GM12878 (cell line): ENCODE measurements around the gene SOD2. TPM values are rescaled to one million over a fixed set of nuclear protein-coding genes. Genes with fewer than 3 reads are reported as not detected.

Experiments
- ATF7 ChIP-seq: fragments of 450-650 bp; IDR thresholded peaks from 2 replicates; pipeline ENCODE4 v1.6.1; 2016; ENCODE audit warnings: low read depth, mild to moderate bottlenecking
- LARP7 ChIP-seq: fragments of 450-650 bp; IDR thresholded peaks from 2 replicates; pipeline ENCODE4 v1.6.1; 2017; ENCODE audit warnings: mild to moderate bottlenecking
- NFYB ChIP-seq: IDR thresholded peaks from 2 replicates; pipeline ENCODE4 v1.6.1; 2011; ENCODE audit warnings: low read depth, mild to moderate bottlenecking, low read length, improper control_type of control experiment, moderate library complexity; ENCODE audit not compliant: insufficient read depth
- SIX5 ChIP-seq: IDR thresholded peaks from 2 replicates; pipeline ENCODE4 v1.6.1; 2011; ENCODE audit warnings: mild to moderate bottlenecking, low read depth, low read length, moderate library complexity; ENCODE audit not compliant: severe bottlenecking
- YBX1 ChIP-seq: fragments of 450-650 bp; IDR thresholded peaks from 2 replicates; pipeline ENCODE4 v1.6.1; 2016; ENCODE audit warnings: antibody characterized with exemption
- polyA plus RNA-seq, 11 experiments: library from polyadenylated mRNA; depleted of rRNA in 4 of 11; unstranded in 6 of 11; stranded (reverse) in 5 of 11; fragments of >200 nt; fragmentation: Nextera tagmentation in 4 of 11; fragmentation: Illumina TruSeq in 1 of 11; extraction: Ambion mirVana in 4 of 11; extraction: Trizol in 1 of 11; gene quantifications; 1 replicate in 1 of 11; 2 replicates in 10 of 11; pipeline versions ENCODE4 v1.2.1 to v1.2.3, GENCODE V29; 2011 to 2016; ENCODE audit warnings: inconsistent platforms in 2 of 11, missing spikeins in 2 of 11, low read depth in 1 of 11
- total RNA-seq, 4 experiments: library from RNA; depleted of rRNA in 3 of 4; stranded (reverse); fragments of >200 nt in 3 of 4; fragmentation: Illumina TruSeq in 1 of 4; extraction: Trizol in 1 of 4; gene quantifications; 2 replicates each; pipeline versions ENCODE4 v1.2.1 to v1.2.3, GENCODE V29; 2013 to 2021
- TF ChIP-seq, protein P1 (sequence below): fragments of 450-650 bp; IDR thresholded peaks from 2 replicates; pipeline ENCODE4 v1.6.1; 2017; ENCODE audit warnings: borderline replicate concordance
- TF ChIP-seq, protein P2 (sequence below): fragments of 450-650 bp; IDR thresholded peaks from 2 replicates; pipeline ENCODE4 v1.6.1; 2016; ENCODE audit warnings: mild to moderate bottlenecking

SOD2 gene
- total and polyA plus RNA-seq, 10 of the 15 experiments (the other 5 are each of a cell fraction or from before 2014, with no cell fraction given): 12.1 to 55.8 (median 39.1) TPM

DNA sequence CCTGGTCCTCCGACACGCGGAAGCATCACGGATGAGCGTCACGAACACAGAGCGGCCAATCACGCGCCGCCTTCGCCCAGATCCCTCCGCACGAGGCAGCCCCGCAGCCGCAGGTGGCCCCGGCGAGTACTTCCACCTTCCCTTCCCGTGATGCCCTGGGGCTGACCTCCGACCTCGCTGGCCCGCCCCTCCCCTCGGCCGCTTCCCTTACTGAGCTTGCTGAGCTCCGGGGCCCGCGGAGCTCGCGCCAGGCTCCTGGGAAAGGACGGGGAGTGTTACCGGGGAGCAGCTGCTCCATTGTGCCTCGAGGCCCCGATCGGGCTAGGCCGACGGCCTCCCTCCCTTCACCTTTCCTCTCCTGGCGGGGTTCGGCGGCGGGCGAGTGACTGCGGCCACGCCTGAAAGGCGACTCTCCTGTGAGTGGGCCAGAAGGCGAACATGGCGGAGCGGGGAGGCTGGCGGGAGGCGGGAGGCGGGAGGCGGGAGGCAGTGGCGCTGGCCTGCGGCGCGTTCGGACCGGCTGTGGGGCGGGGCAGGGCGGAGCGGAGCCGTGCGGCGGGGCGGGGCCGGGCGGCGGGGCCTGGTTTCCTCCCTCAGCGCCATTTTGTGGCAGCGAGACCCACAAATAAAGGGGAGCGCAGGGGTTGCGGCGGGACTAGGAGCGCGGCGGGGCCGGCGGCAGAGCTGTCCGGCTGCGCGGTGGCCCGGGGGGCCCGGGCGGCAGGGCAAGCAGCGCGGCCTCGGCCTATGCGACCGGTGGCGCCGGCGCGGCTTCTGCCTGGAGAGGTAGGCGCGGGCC, 34.1 kb upstream of the SOD2 start, which contains the start of gene WTAP (continued):
- TF ChIP-seq, protein P1, sequence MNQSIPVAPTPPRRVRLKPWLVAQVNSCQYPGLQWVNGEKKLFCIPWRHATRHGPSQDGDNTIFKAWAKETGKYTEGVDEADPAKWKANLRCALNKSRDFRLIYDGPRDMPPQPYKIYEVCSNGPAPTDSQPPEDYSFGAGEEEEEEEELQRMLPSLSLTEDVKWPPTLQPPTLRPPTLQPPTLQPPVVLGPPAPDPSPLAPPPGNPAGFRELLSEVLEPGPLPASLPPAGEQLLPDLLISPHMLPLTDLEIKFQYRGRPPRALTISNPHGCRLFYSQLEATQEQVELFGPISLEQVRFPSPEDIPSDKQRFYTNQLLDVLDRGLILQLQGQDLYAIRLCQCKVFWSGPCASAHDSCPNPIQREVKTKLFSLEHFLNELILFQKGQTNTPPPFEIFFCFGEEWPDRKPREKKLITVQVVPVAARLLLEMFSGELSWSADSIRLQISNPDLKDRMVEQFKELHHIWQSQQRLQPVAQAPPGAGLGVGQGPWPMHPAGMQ: no peak
- no peak; the same call in none of the 2 replicates for TF ChIP-seq LARP7
- TF ChIP-seq ATF7: 0 out of 2 replicates have a peak, but pooled peaks have one; percentile 5
- TF ChIP-seq, protein P2, sequence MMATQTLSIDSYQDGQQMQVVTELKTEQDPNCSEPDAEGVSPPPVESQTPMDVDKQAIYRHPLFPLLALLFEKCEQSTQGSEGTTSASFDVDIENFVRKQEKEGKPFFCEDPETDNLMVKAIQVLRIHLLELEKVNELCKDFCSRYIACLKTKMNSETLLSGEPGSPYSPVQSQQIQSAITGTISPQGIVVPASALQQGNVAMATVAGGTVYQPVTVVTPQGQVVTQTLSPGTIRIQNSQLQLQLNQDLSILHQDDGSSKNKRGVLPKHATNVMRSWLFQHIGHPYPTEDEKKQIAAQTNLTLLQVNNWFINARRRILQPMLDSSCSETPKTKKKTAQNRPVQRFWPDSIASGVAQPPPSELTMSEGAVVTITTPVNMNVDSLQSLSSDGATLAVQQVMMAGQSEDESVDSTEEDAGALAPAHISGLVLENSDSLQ: peak; percentile 65
- no peak for TF ChIP-seq YBX1
- peak; percentile 38 for TF ChIP-seq SIX5
- peak; percentile 76; the same call in 1 of the 2 replicates for TF ChIP-seq NFYB
